ENCODE data around the gene SEC62. TPM values are rescaled to one million over a fixed set of nuclear protein-coding genes. Genes with fewer than 3 reads are reported as not detected.

Gene SEC62, protein sequence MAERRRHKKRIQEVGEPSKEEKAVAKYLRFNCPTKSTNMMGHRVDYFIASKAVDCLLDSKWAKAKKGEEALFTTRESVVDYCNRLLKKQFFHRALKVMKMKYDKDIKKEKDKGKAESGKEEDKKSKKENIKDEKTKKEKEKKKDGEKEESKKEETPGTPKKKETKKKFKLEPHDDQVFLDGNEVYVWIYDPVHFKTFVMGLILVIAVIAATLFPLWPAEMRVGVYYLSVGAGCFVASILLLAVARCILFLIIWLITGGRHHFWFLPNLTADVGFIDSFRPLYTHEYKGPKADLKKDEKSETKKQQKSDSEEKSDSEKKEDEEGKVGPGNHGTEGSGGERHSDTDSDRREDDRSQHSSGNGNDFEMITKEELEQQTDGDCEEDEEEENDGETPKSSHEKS
- total RNA-seq = 135 TPM

DNA sequence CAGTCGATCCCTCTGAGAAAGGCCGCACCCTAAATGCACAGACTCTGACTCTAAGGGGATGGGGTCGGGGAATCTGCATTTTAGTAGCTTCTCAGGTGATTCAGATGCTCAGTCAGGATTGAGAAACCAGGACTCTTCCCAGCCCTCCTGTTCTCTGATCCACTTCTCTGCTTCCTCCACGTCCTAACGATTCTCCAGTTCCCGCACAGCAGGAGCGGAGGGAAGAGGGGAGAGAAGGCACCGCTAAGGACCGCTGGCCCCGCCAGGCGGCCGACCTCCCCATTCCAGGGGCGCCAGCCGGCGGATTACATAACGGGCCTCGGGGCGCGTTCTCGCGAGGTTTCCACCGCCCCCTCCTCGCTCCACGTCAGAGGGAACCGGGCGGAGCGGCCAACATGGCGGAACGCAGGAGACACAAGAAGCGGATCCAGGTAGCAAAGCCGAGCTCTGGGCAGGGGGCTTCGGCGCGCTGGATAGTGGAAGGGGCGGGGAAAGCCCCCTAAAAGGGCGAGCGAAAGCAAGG is at the start of gene SEC62:
TSS of gene SEC62 (plus strand) at position 380 of the 523 bp plus-strand sequence. CDS start at position 396, 16 bp downstream.
- DNase-seq (ENCODE audit: low spot score) = peak; percentile 95

DNA sequence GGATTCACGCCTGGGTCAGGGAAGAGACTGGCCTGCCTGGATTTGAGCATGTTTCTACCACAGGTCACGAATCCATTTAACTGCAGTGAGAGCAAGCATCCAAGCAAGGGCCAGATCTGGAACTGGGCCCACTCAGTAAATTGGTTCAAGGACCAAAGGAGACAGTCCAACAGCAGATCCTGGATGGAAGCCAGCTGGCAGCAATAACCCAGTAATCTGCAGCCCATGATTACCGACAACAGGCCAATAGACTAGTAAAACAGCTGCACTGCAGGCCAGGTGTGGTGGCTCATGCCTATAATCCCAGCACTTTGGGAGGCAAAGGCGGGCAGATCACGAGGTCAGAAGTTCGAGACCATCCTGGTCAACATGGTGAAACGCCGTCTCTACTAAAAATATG is 43.4 kb upstream of the SEC62 start:
- peak; percentile 79 for DNase-seq (ENCODE audit: low spot score)

DNA sequence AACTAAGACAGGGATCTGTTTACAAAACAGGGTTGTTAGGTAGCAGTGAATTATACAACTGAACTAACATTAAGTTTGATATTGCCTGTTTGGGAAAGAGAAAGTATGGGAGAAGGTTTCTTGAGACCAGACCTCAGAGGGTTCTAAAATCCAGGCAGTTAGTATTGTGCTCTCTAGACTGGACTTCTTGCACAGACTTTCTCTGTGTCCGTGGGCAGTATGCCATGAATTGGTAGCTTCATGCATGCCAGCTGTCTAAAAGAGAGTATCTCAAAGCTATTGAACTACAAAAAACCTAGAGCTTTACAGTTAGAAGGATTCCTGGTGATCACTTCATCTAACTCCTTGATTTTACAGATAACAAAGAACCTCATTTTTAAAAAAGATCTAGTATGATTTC is 42.8 kb upstream of the SEC62 start:
- no peak for DNase-seq (ENCODE audit: low spot score)

DNA sequence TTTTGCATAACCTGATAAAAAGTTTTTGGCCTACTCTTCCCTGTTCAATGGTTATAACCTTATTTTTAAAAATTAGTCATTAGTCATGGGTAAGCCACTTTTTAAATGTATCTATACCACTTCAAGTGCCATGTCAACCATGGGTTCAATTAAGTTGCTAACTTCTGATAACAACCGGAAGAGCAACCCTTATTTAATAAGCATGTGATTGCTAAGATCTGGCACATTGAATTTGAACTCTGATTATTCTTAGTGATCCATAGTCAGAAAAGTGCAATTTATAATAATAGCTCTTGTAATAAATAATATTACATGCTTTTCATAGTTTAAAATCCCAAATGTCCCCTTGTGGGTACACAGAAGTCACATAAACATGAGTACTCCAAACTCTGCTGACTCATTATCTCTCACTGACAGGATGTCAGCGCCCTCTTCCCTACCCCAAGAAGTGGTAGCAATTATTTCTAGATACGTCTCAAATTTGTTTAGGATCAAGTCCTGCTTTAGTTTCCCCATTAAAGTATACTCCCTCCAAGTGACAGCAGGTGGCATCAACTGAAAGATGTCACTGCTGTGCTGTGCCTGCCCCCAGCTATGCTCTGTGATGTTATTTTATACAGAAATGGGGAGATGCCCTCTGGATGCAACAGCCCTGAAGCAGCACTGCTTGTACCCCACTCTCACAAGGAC is 36.6 kb upstream of the SEC62 start:
- DNase-seq (ENCODE audit: low spot score) = no peak

DNA sequence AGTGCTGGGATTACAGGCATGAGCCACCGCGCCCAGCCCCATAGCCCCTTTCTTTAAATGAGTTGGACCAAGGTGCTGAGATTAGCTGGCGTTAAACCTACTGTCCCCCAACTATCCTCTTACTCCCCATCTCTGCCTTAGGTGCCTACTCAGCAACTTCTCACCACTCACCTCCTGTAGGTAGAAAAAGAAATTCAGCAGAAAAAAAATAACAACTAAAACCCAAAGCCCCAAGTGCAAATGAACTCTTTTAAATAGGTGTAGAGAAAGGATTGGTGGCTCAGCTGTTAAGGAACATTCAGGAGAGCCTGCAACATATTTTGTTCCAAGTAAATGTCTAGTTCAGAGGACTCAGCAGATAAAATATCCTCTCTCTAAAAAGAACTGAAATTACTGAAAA is 35.8 kb upstream of the SEC62 start:
- DNase-seq (ENCODE audit: low spot score) = no peak

DNA sequence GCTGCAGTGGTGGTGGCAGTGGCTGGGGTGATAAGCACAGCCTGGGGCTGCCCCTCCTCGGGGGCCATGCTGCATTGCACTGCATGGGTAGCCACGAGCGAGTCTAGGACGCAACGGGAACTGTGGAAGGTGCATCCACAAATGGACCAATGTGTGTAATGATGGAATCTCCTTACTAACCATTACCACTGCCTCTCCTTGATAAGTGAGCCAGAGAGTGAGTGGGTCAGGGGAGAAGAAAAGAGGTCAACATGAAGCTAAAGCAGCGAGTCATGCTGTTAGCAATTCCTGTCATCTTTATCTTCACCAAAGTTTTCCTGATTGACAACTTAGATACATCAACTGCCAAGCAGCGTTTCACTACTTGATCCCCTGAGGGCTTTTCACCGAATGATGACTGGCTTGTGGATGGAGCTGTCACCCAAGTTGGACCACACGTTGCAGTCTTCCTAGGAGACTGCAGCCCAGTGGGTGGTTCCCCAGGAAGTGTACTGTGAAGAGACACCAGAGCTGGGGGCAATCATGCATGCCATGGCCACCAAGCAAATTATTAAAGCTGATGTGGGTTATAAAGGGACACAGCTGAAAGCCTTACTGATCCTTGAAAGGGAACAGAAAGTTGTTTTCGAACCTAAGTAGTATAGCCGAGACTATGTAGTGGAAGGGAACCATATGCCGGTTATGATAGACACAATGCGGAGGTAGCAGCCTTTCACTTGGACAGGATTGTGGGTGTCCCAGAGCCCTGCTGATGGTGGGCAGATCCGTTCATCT is 34.7 kb upstream of the SEC62 start:
- no peak for DNase-seq (ENCODE audit: low spot score)

DNA sequence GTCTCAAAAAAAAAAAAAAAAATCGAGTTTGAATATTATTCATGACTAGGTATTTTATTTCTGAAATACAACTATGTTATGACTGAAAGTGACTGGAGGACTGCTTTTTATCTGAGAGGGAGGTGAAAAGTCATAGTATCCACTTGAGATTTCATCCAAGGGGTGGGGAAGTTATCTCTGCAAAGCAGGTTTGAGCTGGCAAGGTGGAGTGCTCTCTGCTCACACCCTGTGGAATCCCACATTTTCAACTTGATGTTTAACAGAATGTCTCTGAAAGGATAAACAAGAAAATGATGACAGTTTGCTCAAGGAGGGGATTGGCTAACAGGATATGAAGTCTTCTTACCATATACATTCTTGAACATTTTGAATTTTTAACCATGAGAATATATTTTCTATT is 27.3 kb upstream of the SEC62 start:
- DNase-seq (ENCODE audit: low spot score) = no peak

DNA sequence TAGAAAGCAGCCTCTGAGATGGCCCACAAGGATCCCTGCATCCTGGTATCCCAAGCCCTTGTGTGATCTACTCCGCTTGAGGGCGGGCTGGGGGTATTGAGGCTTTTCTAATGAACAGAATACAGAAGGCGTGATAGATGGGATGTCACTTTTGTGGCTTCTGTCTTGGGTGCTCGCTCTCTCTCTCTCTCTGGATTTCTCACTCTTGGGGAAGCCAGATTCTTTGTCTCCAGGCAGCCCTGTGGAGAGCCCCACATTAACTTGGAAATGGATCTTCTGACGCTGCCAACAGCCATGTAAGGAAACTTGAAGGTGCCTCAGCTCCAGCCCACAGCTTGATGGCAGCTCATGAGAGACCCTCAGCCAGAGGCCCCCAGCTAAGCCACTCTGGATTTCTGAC is 26.9 kb upstream of the SEC62 start:
- no peak for DNase-seq (ENCODE audit: low spot score)

DNA sequence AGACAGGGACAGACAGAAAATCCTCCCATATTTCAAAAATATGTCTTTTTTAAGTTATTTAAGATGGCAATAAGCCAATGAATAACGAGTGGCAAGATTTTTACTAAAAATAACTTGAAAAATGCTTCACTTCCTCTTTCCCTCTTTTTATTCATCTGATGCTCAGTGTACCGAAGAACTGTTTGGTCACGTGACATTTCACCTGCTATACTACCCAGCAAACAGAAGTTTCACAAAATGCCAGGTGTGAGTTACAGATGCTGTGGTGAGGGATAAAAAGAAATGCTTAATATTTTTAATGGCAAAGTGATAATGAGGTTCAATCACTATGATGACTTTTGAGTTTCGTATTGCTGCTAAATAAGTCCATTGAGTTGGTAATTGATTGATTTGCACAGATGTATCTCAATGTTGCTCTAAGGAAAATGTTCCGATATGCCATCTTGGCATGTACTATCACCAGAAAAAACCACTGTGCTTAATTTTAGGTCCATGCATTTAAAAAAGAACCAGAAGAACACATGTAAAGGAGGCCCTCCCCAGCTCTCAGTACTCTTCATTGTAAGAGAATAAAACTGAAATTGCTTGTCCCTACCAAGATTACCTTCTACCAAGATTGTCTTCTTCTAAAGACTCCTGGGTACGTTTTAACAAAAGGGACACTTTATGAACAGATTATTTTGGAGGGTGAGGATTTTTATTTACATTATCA is 26.0 kb upstream of the SEC62 start:
- DNase-seq (ENCODE audit: low spot score) = no peak

DNA sequence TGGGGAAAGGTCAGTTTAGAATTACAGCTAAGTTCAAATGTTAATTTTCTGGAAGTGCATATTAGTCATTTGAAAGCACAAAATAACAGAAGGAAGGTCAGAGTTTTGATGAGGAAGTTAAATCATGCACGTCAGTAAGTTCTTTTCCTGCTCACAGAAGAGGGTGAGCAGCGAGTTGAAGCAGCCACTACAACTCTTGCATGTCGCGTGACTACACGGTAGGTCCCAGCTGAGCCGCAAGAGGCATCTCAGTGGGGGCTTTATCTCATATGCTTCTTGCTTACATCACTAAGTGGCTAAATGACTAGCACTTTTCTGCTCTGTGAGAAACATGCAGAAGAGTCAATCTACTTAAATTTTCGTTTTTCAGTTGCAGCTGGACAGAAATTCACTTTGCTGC is 21.3 kb upstream of the SEC62 start:
- peak; percentile 30 for DNase-seq (ENCODE audit: low spot score)

DNA sequence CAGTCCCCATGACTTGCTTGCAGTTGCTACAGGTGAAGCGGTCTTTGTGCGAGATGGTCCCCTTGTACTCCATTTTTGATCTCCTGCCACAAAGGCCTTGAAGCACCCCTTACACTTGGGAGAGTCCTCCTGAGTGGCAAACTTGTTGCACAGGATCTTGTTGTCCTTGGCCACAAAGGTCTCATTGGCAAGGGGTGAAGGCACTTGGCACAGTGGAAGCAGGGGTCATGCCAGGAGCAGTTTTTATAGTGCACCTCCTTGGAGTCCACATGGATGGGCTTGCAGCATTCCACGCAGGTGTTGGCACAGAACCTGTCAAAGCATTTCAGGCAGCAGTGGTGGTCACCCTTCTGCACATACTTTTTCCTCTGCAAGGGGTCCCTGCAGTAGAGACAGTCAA is 20.3 kb upstream of the SEC62 start:
- DNase-seq (ENCODE audit: low spot score) = no peak

DNA sequence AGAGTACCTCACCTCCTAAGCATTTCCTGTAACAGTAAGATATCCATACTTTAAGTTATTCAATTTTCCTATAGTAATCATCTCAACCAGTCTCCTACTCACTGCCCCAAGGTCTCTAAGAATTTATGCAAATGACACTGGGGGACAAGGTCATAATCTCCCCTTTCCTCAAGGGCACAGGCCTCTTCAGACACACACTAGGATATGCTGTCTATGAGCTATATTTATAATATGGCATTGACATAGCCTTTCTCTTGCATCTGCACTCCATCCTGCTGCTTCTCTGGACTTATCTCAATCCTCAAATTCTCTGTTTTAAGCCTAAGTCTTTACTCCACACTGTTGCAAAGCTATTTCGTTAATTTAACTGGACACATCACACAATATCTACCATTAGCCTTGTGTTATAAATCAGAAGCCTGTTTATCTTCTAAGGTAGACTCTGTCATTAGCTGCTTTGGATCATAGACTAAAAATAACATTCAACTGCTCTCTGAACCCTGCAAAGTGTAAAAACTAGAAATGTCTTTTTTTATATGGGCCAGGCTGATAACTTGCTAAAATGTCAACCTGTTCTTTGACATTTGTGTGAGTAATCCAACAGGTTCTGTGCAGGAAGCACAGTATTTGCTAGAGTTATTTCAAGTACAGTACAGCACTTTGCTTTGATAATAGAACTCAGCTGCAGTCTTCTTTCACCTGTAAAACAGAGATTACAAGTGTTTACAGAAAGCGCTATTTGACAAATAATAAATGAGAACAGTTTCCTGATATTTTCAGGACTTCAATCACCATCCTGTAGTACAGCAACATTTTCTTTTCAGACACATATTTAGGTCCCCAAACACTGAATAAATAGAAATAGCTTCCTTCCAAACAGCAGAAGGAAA is 17.8 kb upstream of the SEC62 start:
- DNase-seq (ENCODE audit: low spot score) = no peak

DNA sequence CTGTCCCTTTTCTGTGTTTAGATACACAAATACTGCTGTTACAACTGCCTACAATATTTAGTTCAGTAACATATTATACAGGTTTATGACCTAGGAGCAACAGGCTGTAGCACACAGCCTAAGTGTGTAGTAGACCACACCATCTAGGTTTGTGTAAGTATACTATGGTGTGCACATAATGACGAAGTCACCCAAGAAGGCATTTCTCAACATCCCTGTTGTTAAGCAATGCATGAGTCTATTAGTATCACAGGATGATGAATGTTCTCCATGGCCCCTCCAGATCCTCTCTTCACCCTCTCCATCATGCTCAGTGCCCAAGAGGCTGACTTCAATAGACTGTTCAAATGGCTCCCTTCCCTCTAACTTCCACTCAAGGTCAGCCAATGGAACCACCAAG is 14.6 kb upstream of the SEC62 start:
- DNase-seq (ENCODE audit: low spot score) = no peak

DNA sequence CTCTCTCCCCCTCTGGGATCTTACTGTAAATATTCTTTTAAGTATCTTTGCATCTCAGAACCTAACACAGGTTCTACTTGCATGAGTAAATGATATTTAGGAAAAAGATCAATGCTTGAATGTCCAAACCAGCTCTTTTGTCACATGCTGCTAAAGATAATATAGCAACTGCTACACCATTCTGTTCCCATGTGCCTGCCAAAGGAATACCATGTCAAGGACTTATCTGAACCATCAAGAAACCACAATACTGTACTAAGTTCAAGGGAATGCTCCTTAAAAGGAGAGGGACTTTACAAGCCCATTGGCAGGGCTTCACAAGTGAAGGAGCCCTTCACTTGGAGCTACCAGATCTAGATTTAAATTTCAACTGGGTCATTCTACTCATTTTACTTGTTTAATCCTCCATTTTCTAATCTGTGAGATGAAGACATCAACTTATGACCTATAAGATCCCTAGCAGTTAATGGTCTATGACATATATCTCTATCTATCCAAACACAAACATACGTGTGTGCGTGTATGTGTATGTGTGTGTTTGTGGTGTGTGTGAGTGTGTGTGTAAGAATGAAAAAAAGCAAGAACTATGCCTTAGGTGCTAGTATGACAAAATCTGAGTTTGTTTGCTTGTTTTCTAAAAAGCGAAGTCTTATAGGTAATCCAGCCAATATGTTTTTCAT is 13.0 kb upstream of the SEC62 start:
- DNase-seq (ENCODE audit: low spot score) = no peak

DNA sequence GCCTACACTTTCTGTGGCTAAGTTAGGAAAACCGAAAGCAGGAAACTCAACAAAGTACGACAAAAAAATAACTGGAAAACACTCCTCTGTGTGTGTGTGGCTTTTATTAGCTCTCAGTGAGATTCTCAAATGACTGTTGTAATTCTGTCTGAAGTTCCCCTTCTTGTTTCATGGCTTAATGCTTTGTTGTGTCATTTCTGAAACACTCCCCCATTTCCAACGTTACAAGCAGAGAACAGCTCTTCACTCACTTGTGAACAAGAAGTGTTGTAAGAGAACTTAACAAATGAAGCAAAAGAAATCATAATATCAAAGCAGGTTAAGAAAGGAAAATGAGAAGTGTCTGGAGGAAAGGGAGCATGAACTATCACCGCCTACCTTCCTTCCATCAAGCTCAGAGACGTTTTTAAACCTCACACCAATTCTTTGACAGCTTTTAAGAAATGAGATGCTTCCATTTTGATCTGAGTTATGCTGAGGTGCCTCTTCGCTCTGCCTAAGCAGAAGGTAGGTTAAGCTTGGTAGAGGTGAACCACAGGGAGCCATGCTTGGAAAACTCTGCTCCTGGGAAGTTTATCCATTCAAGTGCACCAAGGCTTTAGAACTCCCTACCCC is 12.4 kb upstream of the SEC62 start:
- DNase-seq (ENCODE audit: low spot score) = no peak

DNA sequence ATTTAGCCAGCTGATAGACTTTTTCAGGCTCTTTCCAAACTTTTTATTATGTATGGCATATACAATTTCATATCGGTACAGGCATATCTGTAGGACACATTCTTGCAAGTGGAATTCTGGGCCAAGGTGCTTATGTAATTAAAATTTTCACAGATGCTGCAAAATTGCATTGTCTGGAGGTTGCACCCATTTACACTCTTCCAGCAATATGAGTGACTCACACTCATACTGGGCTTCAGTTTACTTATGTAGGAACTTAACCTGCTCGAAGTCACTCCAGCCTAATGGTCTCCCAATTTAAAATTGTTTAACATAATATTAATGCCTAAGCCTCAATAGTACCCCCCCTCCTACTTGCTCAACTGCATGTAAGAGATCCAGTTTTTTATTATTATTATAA is 11.2 kb upstream of the SEC62 start:
- DNase-seq (ENCODE audit: low spot score) = no peak

DNA sequence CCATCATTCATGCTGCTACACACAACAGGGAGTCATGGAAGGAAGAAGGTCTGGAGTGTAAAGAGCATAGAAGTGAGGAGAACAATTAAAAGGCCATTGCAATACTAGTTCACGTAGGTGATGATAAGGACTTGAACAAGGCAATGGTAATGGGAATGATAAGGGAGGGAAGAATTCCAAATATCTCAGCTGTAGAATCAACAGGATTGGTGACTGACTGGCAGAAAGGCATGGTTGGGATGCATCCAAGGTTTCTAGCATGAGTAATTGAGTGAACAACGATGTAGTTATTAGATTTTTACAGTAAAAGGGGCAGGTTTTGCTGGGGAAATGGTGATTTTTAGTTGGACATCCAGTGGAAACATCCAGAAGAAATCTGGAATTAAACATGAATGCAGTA is 2.4 kb upstream of the SEC62 start:
- no peak for DNase-seq (ENCODE audit: low spot score)

DNA sequence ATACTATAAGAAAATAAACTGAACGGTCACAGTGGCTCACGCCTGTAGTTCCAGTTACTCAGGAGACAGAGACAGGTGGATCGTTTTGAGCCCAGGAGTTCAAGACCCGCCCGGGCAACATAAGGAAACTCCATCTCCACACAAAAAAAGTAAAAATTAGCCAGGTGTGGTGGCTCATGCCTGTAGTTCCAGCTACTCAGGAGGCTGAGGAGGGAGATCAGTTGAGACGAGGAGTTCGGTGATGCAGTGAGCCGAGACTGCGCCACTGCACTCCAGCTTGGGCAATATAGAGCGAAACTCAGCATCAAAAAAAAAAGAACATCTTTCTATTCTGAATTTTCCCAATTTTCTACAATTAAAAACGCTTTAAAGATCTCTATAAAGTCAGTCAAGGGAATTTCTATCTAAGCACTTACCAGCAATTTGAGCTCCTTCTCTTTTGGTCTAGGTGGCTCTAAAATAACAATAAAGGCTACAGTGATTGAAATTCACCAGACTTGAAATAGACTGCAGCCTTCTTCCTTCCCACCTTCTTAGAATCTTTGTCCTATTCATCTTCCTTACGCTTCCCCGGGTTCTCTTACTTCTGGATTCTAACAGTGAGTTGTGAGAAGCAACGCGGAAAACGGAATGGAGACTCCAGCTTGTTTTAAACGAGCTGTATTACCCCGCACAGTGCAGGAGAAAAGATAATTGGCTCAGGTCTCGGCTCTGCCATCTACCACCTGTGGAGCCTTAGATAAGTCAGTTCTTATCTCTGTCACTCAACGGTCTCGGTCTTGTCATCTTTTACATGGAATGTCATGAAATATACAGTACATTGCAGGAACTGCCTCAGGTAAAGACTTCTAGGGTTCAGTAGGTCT is 812 bp upstream of the SEC62 start:
- no peak for DNase-seq (ENCODE audit: low spot score)

Measured in mucosa of gallbladder (tissue), 1 donor.